ENCODE measurements around the gene AICDA. TPM values are rescaled to one million over a fixed set of nuclear protein-coding genes. Genes with fewer than 3 reads are reported as not detected.
"Not testable (repeated sequence)": the region's sequence is repeated elsewhere in the genome, so short reads cannot be mapped to it uniquely, and the experiment has no call there.

Gene AICDA
- total RNA-seq, 4 donors from 2014 or later, result not detected

GRCh38 chr12:8630131-8630530, 17.5 kb upstream of the AICDA start:
- Histone ChIP-seq H3K9me3 (no peaks in the 10 kb centered on the region), H3K36me3 (no peaks in the 10 kb centered on the region), H3K27me3 (no peaks in the 10 kb centered on the region), H3K27ac (replicated peaks in 1 of 4) (no peak overlapping the region), H3K4me3 (no peak overlapping the region), H3K4me1 (no peaks in the 10 kb centered on the region)
- TF ChIP-seq POLR2AphosphoS5 (IDR thresholded peaks at IDR 0.05), result no peak
- no peak for TF ChIP-seq EP300 (IDR thresholded peaks at IDR 0.05)
- TF ChIP-seq POLR2A (IDR thresholded peaks at IDR 0.05; ENCODE audit: low read depth), result no peak
- TF ChIP-seq CTCF (IDR thresholded peaks at IDR 0.05), result no peak
- intact Hi-C loops (cut with DNase I), result no loop called here
- WGBS, result 90% methylated on average over 4 of the region's 4 CpGs
- DNase-seq (ENCODE audit: extremely low spot score), result no peak

- no peaks in the 10 kb centered on the region for H3K4me1 ChIP-seq
- H3K27me3 ChIP-seq, result no peaks in the 10 kb centered on the region
- H3K27ac ChIP-seq (replicated peaks in 1 of 4), result no peak overlapping the region
- TF ChIP-seq CTCF (IDR thresholded peaks at IDR 0.05) (no peak), POLR2AphosphoS5 (IDR thresholded peaks at IDR 0.05) (no peak)
- DNase-seq (ENCODE audit: extremely low spot score), result no peak
- no peak overlapping the region for H3K4me3 ChIP-seq
- WGBS, result 7% methylated on average over 3 of the region's 3 CpGs
- H3K9me3 ChIP-seq, result no peaks in the 10 kb centered on the region
- H3K36me3 ChIP-seq, result no peaks in the 10 kb centered on the region
- intact Hi-C loops (cut with DNase I), result no loop called here
Measured at GRCh38 chr12:8629486-8630033, 16.9 kb upstream of the AICDA start.

DNA sequence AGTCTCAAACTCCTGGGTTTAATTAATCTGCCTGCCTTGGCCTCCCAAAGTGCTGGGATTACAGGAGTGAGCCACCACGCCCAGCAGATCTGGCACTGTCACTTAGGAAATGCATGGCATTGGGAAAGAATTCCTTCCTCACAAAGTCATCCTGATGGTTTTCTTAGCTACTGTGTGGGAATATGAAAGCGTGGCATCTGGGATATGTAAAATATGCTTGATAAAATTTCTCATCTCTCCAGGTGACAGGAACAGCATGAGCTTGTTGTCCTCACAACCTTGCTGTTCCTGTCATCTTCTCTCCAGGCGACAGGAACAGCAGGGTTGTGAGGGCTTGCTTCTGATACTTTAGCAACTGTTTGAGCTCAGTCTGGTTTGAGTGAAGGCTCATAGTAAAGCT, 16.1 kb upstream of the AICDA start:
- 80% methylated on average over 3 of the region's 3 CpGs for WGBS
- no peak overlapping the region for H3K4me3 ChIP-seq
- no peaks in the 10 kb centered on the region for H3K27me3 ChIP-seq
- H3K9me3 ChIP-seq, result no peaks in the 10 kb centered on the region
- no peaks in the 10 kb centered on the region for H3K36me3 ChIP-seq
- DNase-seq (ENCODE audit: extremely low spot score), result no peak
- H3K4me1 ChIP-seq, result no peaks in the 10 kb centered on the region
- no peak for TF ChIP-seq POLR2A (IDR thresholded peaks at IDR 0.05; ENCODE audit: low read depth)
- no peak for TF ChIP-seq POLR2AphosphoS5 (IDR thresholded peaks at IDR 0.05)
- TF ChIP-seq EP300 (IDR thresholded peaks at IDR 0.05), result no peak
- TF ChIP-seq CTCF (IDR thresholded peaks at IDR 0.05), result no peak
- H3K27ac ChIP-seq (replicated peaks in 1 of 4), result no peak overlapping the region
- intact Hi-C loops (cut with DNase I), result no loop called here

DNA sequence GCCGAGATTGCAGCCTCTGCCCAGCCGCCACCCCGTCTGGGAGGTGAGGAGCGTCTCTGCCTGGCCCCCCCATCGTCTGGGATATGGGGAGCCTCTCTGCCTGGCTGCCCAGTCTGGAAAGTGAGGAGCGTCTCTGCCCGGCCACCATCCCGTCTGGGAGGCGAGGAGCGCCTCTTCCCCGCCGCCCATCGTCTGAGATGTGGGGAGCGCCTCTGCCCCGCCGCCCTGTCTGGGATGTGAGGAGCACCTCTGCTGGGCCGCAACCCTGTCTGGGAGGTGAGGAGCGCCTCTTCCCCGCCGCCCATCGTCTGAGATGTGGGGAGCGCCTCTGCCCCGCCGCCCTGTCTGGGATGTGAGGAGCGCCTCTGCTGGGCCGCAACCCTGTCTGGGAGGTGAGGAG, 12.1 kb upstream of the AICDA start:
- 80% methylated on average over 1 of the region's 26 CpGs for WGBS

GRCh38 chr12:8622646-8623045, 10.0 kb upstream of the AICDA start:
- Histone ChIP-seq H3K27me3 (no peaks in the 10 kb centered on the region), H3K4me3 (no peak overlapping the region), H3K27ac (replicated peaks in 1 of 4) (no peak overlapping the region), H3K36me3 (no peaks in the 10 kb centered on the region), H3K4me1 (no peaks in the 10 kb centered on the region), H3K9me3 (peaks cover 0 to 7% (median 0%) of the 10 kb centered on the region in 4 donors)
- TF ChIP-seq CTCF (IDR thresholded peaks at IDR 0.05) (no peak), POLR2A (IDR thresholded peaks at IDR 0.05; ENCODE audit: low read depth) (no peak), EP300 (IDR thresholded peaks at IDR 0.05) (no peak), POLR2AphosphoS5 (IDR thresholded peaks at IDR 0.05) (no peak)
- WGBS, result 77% methylated on average over 4 of the region's 4 CpGs
- DNase-seq (ENCODE audit: extremely low spot score), result no peak
- intact Hi-C loops (cut with DNase I), result no loop called here

More for the DNA sequence above, 12.1 kb upstream of the AICDA start:
- DNase-seq (ENCODE audit: extremely low spot score); H3K9me3 ChIP-seq; H3K27me3 ChIP-seq; H3K36me3 ChIP-seq; H3K4me1 ChIP-seq; H3K27ac ChIP-seq (replicated peaks in 1 of 4); intact Hi-C loops (cut with DNase I); H3K4me3 ChIP-seq: not testable (repeated sequence)

Data from esophagus muscularis mucosa (tissue), 4 donors.